AG04449 (cell line): ENCODE data around the gene RPS28.
A peak's percentile ranks its signal among the peaks of the same experiment; 100 is the strongest.

Experiments
- CTCF ChIA-PET: fragments of 350-600 bp; formaldehyde crosslinking; extraction: SDS; loops from one replicate; lab custom pipeline; 2021; ENCODE audit warnings: antibody characterized with exemption; lab: Yijun Ruan, JAX
- POLR2A ChIA-PET: fragments of 400-600, 350-600 bp; formaldehyde crosslinking; extraction: SDS; loops from one replicate; lab custom pipeline; 2020; ENCODE audit warnings: antibody characterized with exemption, inconsistent platforms; lab: Yijun Ruan, JAX
- DNase-seq: peaks from one replicate; pipeline ENCODE4 v3.0.0-alpha.2; 2010; ENCODE audit warnings: low read depth, low spot score
- H3K4me3 ChIP-seq: 2 replicates; pipeline ENCODE4 v1.5.1; 2011; ENCODE audit warnings: low read depth, mild to moderate bottlenecking, control low read depth, low read length
- CTCF ChIP-seq: IDR thresholded peaks from one replicate; pipeline ENCODE4 v1.5.1; 2011; ENCODE audit warnings: mild to moderate bottlenecking, moderate library complexity, low read length, control low read depth, inconsistent platforms; ENCODE audit not compliant: insufficient read depth; ENCODE audit errors: missing control alignments

Gene RPS28

DNA sequence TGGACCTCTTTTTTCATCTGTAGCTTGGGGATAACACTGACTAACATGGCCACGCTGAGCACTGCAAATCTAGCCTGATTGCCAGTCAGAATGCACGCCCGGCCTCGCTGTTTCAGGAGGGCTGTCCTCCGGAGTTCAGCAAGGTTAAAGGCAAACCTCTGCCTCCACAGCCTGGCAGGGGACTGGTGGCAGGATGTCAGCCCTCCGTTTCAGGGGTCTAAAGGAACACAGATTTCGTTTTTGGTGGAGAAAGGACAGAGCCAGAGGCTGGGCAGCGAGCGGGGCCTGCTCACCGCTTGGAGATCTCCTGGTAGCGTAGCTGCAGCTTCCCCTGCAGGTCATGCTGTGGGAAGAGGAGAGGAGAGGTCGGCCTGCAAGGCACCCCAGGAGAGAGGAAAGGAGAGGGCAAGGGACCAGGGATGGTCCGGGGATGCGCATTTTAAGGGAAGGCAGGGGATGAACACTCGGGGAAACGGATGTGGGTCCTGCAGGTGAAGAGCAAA lies 681 bp upstream of the RPS28 start:
- CTCF ChIA-PET = interaction anchor here (0.6 to 2.1 kb wide), 6 partner anchors 9 to 259 kb away, joined by 3 to 10 read pairs (median 4); no protein-coding TSS in a partner anchor
- POLR2A ChIA-PET = interaction anchor here (0.7 to 2.3 kb wide), 4 partner anchors 9 to 70 kb away, joined by 3 to 10 read pairs (median 4); partner anchors contain the start of gene RAB11B
- H3K4me3 ChIP-seq = peak overlapping the region; percentile 99
- no peak for DNase-seq
- TF ChIP-seq CTCF = no peak

- TF ChIP-seq CTCF = no peak
- DNase-seq = no peak
- POLR2A ChIA-PET = interaction anchor here (0.6 to 2.3 kb wide), 8 partner anchors 9 to 419 kb away, joined by 3 to 10 read pairs (median 3); partner anchors contain the start of gene RAB11B
- CTCF ChIA-PET = interaction anchor here (2.1 kb wide), 1 partner anchor 11 kb away, joined by 5 read pairs; no protein-coding TSS in a partner anchor
- H3K4me3 ChIP-seq = peak overlapping the region; percentile 99
Observed at GRCh38 chr19:8321986-8322637, 816 bp downstream of the RPS28 start.

GRCh38 chr19:8322638-8322997 lies 1.3 kb downstream of the RPS28 start:
- peak overlapping the region; percentile 99 for H3K4me3 ChIP-seq
- no peak for TF ChIP-seq CTCF
- ChIA-PET POLR2A (interaction anchor here (1.8 to 2.3 kb wide), 2 partner anchors 12 to 68 kb away, joined by 5 to 10 read pairs; partner anchors contain the start of gene RAB11B), CTCF (no interaction called here)
- no peak for DNase-seq

- no peak for TF ChIP-seq CTCF
- H3K4me3 ChIP-seq = no peak overlapping the region
- ChIA-PET POLR2A (interaction anchor here (0.7 to 1.0 kb wide), 2 partner anchors 8 to 207 kb away, joined by 3 read pairs; no protein-coding TSS in a partner anchor), CTCF (interaction anchor here (0.6 to 2.9 kb wide), 5 partner anchors 11 to 291 kb away, joined by 3 to 15 read pairs (median 4); no protein-coding TSS in a partner anchor)
- DNase-seq = no peak
Observed at GRCh38 chr19:8323781-8324185, 2.5 kb downstream of the RPS28 start.

DNA sequence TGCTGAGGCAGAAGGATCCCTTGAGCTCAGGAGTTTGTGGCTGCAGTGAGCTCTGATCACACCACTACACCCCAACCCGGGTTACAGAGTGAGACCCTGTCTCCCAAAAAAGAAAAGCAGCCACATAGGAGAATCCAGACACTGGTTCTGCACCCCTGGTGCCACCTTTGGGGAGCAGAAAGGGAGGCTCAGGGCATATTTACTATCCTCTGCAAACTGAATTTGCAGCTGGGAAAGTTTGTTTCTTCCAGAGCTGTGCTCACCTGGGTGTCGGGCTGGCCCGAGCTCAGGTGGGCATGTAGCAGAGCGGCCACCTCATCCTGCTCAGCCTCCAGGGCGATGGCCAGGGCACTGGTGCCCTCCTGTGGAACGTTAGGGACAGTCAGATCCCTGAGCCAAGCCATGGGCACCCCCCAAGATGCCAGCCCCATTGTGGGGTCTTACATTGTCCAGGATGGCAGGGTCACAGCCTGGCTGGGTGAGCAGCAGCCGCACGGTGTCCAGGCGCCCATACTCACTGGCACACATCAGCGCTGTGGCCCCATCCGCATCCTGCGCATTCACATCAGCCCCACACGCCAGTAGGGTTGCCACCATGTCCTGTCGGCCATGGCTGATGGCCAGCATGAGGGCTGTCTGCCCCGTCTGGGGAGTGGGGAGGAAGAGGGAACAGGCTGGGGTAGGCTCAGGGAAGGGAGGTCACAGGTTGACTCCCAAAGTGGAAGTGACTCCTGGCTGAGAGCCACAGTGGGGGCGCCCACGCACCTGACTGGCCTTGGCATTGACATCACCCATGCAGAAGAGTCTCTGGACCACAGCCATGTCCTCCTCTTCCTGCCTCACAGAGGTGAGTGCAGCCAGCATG lies 3.1 kb downstream of the RPS28 start:
- POLR2A ChIA-PET = interaction anchor here (0.7 to 1.0 kb wide), 2 partner anchors 8 to 206 kb away, joined by 3 read pairs; no protein-coding TSS in a partner anchor
- no peak for TF ChIP-seq CTCF
- DNase-seq = no peak
- CTCF ChIA-PET = interaction anchor here (0.8 to 2.9 kb wide), 5 partner anchors 10 to 257 kb away, joined by 3 to 15 read pairs (median 4); no protein-coding TSS in a partner anchor
- no peak overlapping the region for H3K4me3 ChIP-seq
